Natural killer cell (primary cell): ENCODE data around the gene MESP2. TPM values are rescaled to one million over a fixed set of nuclear protein-coding genes. Genes with fewer than 3 reads are reported as not detected.

ENCODE experiments used
- ATAC-seq, 3 donors: fragments of 150-1000 bp in 2 of 3; fragments of 200-7000 bp in 1 of 3; cut with Tn5 transposase; 1 replicate in 1 of 3; 2 replicates in 2 of 3; pipeline ENCODE4 v1.10.0; 2021; ENCODE audit warnings: mild to moderate bottlenecking in 2 of 3, moderate library complexity in 2 of 3
- DNase-seq, 2 donors: peaks; one replicate each; pipeline versions ENCODE4 v3.0.0 to v3.0.0-alpha.2; 2013 to 2021; ENCODE audit warnings: mixed read lengths in 1 of 2
- H3K27ac ChIP-seq: one replicate; pipeline ENCODE4 v1.5.1; 2013; ENCODE audit warnings: mild to moderate bottlenecking, low read length
- H3K27me3 ChIP-seq: one replicate; pipeline ENCODE4 v1.6.1; 2013; ENCODE audit warnings: low read length; ENCODE audit not compliant: control insufficient read depth, insufficient read depth
- H3K36me3 ChIP-seq: one replicate; pipeline ENCODE4 v1.6.1; 2013; ENCODE audit warnings: low read length; ENCODE audit not compliant: control insufficient read depth, insufficient read depth
- H3K4me1 ChIP-seq: one replicate; pipeline ENCODE4 v1.6.1; 2013; ENCODE audit warnings: low read length; ENCODE audit not compliant: control insufficient read depth, insufficient read depth
- H3K4me3 ChIP-seq: one replicate; pipeline ENCODE4 v1.5.1; 2013; ENCODE audit warnings: low read length
- H3K9me3 ChIP-seq: one replicate; pipeline ENCODE4 v1.6.1; 2013; ENCODE audit warnings: low read length; ENCODE audit not compliant: control insufficient read depth, insufficient read depth
- H3K27ac Mint-ChIP-seq, 2 donors: one replicate each; pipeline ENCODE4 v1.8.0; 2022; ENCODE audit warnings: mild to moderate bottlenecking in 2 of 2, mixed read lengths in 2 of 2, moderate library complexity in 1 of 2
- H3K27me3 Mint-ChIP-seq, 2 donors: one replicate each; pipeline ENCODE4 v1.8.0; 2022; ENCODE audit warnings: low read depth in 2 of 2, mixed read lengths in 2 of 2
- H3K36me3 Mint-ChIP-seq: one replicate; pipeline ENCODE4 v1.8.0; 2022; ENCODE audit warnings: mixed read lengths
- H3K4me1 Mint-ChIP-seq, 2 donors: one replicate each; pipeline ENCODE4 v1.8.0; 2022; ENCODE audit warnings: mixed read lengths in 2 of 2
- H3K4me3 Mint-ChIP-seq: one replicate; pipeline ENCODE4 v1.8.0; 2022; ENCODE audit warnings: mild to moderate bottlenecking, moderate library complexity, mixed read lengths
- H3K9me3 Mint-ChIP-seq, 2 donors: one replicate each; pipeline ENCODE4 v1.8.0; 2022; ENCODE audit warnings: mixed read lengths in 2 of 2
- WGBS: methylation state at CpG from one replicate; pipeline ENCODE4 v1.1.7; 2013; ENCODE audit warnings: missing lambda C conversion rate; ENCODE audit not compliant: insufficient coverage; 5-methylcytosine and 5-hydroxymethylcytosine counted together
- intact Hi-C: fragments of 100-400 bp; cut with micrococcal nuclease; formaldehyde crosslinking; loops from one replicate; pipeline ENCODE4 v1.14.2; 2022
- total RNA-seq, 4 donors: library from RNA; stranded (reverse); fragments of 120-200 nt in 1 of 4; gene quantifications; one replicate each; pipeline versions ENCODE4 v1.2.3 to v1.2.4, GENCODE V29; 2013 to 2022
- TF ChIP-seq, protein P1 (sequence below): fragments of 200-600 bp; IDR thresholded peaks from one replicate; pipeline ENCODE4 v1.8.0; 2022; ENCODE audit warnings: antibody characterized with exemption

Gene MESP2
- total RNA-seq, 3 donors from 2014 or later (not counting 1 experiment from before 2014, with no cell fraction given), result not detected

DNA sequence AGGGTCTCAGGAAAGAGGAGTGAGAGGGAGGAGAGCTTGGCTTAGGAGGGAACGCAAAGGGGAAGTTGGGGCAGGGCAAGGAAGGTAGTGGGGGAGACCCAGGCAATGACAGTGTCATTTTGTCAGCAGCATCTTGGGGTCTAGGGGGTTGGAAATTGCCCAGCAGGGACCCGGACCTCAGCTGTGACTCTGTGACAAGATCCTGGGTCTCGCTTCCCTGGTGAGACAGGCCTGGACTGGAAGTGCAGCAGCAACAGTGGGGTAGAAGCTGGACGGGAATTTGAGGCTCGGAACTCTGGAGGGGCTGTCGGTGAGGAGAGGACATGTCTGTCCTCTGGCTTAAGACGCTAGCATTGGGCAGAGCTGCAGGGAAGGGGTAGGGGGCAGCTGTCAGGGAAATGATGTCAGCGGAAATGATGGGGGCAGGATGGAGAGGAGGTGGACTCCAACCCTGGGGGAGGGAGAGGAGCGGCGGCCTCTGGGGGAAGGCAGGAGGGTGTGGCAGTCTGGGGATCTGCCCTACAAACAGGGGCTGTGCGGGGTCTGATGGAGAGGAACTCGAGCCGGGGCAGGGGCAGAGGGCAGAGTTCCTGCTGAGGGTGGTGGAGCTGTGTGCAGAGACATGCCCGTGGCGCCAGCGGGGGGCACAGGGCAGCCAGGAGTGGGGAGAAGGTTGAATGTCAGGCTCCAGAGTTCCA, 26.2 kb downstream of the MESP2 start:
- Mint-ChIP-seq H3K27me3 (peaks cover 0 to 10% of the 10 kb centered on the region in 2 donors), H3K36me3 (no peaks in the 10 kb centered on the region), H3K4me3 (no peak overlapping the region), H3K4me1 (peaks cover 0 to 6% of the 10 kb centered on the region in 2 donors), H3K27ac (no peak overlapping the region), H3K9me3 (no peaks in the 10 kb centered on the region)
- WGBS, result 77% methylated on average over 16 of the region's 16 CpGs
- TF ChIP-seq, protein P1, sequence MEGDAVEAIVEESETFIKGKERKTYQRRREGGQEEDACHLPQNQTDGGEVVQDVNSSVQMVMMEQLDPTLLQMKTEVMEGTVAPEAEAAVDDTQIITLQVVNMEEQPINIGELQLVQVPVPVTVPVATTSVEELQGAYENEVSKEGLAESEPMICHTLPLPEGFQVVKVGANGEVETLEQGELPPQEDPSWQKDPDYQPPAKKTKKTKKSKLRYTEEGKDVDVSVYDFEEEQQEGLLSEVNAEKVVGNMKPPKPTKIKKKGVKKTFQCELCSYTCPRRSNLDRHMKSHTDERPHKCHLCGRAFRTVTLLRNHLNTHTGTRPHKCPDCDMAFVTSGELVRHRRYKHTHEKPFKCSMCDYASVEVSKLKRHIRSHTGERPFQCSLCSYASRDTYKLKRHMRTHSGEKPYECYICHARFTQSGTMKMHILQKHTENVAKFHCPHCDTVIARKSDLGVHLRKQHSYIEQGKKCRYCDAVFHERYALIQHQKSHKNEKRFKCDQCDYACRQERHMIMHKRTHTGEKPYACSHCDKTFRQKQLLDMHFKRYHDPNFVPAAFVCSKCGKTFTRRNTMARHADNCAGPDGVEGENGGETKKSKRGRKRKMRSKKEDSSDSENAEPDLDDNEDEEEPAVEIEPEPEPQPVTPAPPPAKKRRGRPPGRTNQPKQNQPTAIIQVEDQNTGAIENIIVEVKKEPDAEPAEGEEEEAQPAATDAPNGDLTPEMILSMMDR, result no peak
- no peaks in the 10 kb centered on the region for H3K4me1 ChIP-seq
- H3K9me3 ChIP-seq, result no peaks in the 10 kb centered on the region
- H3K36me3 ChIP-seq, result no peaks in the 10 kb centered on the region
- ATAC-seq, result no peak
- H3K4me3 ChIP-seq, result no peak overlapping the region
- no peak for DNase-seq
- H3K27me3 ChIP-seq, result no peaks in the 10 kb centered on the region
- intact Hi-C loops, result no loop called here
- no peak overlapping the region for H3K27ac ChIP-seq

DNA sequence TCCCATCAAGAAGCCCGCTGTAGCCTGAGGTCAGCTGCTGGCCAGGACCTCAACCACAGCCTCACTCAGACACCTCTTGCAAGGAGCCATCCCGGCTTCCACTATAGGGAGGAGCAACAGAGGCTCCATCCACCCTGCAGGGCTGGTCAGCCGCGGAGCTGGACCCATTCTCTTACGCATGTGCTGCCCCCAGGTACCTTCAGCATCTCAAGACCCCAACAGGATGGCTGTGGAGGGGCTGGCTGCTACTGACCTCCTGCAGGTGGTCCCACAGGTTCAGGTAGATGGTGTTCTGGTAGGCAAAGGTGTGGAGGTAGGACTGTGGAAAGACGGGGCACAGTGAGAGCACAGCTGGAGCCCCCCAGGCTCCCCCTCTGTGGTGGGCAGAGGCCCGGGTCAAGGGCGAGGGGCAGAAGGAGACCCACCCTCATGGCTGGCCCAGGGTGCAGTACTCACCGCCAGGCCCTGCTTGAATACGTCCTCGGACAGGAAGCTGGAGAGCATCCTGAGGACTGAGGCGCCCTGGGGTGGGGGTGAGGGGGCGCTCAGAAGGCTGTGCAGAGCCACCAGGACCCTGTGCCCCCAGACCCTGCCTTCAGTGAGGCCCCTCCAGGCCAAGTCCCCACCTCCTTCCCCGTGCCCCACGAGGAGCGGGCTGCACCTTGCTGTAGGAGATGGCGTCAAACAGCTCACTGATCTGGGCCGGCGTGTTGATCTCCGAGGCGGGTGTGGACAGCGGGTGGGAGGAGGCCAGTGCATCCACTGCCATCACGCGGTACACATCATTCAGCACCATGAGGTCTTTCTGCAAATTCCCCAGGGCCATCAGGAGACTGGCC, 27.1 kb downstream of the MESP2 start:
- Mint-ChIP-seq H3K4me3 (no peak overlapping the region), H3K27me3 (peaks cover 0 to 10% of the 10 kb centered on the region in 2 donors), H3K36me3 (no peaks in the 10 kb centered on the region), H3K4me1 (peaks cover 0 to 6% of the 10 kb centered on the region in 2 donors), H3K9me3 (no peaks in the 10 kb centered on the region), H3K27ac (no peak overlapping the region)
- Histone ChIP-seq H3K36me3 (no peaks in the 10 kb centered on the region), H3K9me3 (no peaks in the 10 kb centered on the region), H3K4me1 (no peaks in the 10 kb centered on the region), H3K4me3 (no peak overlapping the region), H3K27ac (no peak overlapping the region), H3K27me3 (no peaks in the 10 kb centered on the region)
- intact Hi-C loops, result no loop called here
- ATAC-seq (no peak), DNase-seq (no peak)
- TF ChIP-seq, protein P1, result no peak
- 92% methylated on average over 24 of the region's 24 CpGs for WGBS

DNA sequence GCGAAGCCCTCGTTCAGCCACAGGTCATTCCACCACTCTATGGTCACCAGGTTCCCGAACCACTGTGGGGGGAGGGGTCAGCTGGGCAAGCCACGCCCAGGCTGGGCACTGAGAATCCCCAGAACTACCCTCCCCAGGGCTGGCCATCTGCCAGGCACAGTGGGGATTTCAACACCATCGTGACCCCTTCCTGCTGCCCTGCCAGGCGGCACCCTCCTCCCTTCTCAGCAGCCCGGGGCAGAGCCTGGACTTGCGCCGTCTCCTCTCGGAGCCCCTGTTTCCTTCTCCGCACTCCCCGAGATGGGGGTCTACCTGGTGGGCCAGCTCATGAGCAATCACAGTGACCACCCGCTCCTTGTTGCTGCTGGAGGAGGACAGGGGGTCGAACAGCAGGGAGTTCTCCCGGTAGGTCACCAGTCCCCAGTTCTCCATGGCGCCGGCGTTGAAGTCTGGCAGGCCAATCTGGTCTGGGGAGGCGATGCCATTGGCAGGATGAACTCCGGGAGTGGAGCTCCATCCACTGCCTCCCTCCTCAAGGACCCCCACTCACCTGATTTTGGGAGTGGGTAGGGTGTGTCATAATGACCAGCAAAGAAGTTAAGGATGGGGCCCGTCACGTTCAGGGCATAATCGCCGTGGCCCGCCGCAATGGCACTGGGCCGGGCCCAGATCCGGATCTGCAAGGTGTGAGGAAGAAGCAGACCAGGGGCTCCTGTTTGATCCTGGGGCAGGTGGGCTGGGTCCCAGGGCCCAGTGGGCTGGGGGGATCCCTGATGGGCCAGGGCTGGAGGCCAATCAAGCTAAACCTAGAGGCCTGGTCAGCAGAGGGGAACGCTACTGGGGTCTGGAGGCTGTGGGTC, 28.0 kb downstream of the MESP2 start:
- Histone ChIP-seq H3K4me3 (no peak overlapping the region), H3K36me3 (no peaks in the 10 kb centered on the region), H3K27ac (no peak overlapping the region), H3K4me1 (no peaks in the 10 kb centered on the region), H3K27me3 (no peaks in the 10 kb centered on the region), H3K9me3 (no peaks in the 10 kb centered on the region)
- Mint-ChIP-seq H3K4me3 (no peak overlapping the region), H3K9me3 (no peaks in the 10 kb centered on the region), H3K27ac (no peak overlapping the region), H3K36me3 (no peaks in the 10 kb centered on the region), H3K27me3 (peaks cover 0 to 7% of the 10 kb centered on the region in 2 donors), H3K4me1 (peaks cover 0 to 6% of the 10 kb centered on the region in 2 donors)
- no peak for ATAC-seq
- intact Hi-C loops, result no loop called here
- TF ChIP-seq, protein P1, result no peak
- WGBS, result 90% methylated on average over 28 of the region's 29 CpGs
- DNase-seq, result no peak
